Forelimb muscle (tissue), 1 donor: ENCODE measurements around the gene RAB36. TPM values are rescaled to one million over a fixed set of nuclear protein-coding genes. Genes with fewer than 3 reads are reported as not detected.
A peak's percentile ranks its signal among the peaks of the same experiment; 100 is the strongest.

ENCODE experiments used
- DNase-seq: peaks from one replicate; pipeline ENCODE4 v3.0.0-alpha.2; 2013; ENCODE audit warnings: low read depth
- polyA plus RNA-seq: library from polyadenylated mRNA; unstranded; fragments of 120-200 nt; gene quantifications from one replicate; pipeline ENCODE4 v1.2.1, GENCODE V29; 2013; ENCODE audit not compliant: insufficient read length

RAB36 gene, protein sequence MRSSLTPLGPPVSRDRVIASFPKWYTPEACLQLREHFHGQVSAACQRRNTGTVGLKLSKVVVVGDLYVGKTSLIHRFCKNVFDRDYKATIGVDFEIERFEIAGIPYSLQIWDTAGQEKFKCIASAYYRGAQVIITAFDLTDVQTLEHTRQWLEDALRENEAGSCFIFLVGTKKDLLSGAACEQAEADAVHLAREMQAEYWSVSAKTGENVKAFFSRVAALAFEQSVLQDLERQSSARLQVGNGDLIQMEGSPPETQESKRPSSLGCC
- polyA plus RNA-seq, result 0.80 TPM

DNA sequence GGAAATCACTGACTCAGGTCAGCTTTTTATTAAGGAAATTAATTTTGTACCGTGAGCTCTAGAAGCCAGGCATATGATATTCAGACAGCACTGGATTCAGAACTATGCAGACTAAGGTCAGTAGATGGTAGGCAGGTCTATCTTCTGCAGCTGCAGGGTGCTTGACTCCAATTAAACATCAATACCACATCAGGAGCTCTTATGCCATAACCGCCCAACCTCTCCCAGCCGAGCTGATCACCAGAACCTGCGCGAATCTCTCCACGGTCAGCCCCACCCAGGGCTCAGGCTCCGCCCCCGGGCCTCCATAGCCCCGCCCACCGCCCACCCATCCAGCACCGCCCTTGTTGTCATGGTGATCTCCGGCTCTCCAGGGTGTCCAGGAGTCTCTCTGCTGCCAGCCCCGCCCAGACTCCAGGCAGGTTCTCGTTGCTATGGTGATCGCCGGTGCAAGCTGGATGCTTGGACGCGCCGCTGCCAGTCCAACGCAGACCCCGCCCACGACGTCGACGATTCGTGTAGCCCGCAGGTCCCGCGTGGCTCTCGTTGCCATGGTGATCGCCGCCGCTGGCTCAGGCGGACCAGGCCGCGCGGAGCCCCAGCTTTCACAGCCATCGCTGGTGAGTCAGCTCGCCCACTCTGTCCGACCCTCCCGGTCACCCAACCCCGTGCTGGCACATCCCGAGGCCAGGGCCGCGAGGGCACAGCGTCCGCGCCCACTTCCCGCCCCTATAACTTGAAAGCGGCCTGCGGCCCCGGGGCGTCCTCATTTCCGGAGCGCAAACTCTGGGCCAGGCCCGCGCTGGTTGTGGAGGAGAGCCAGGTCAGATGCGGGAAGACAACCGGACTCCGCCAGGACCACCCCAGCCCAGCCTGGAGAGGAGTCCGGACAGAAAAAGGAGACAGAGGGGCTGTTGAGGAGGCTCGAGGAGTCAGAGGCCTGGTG, at the start of gene RAB36:
RAB36 (plus strand) TSS at position 546 of the 946 bp plus-strand sequence. CDS start 1,140 bp downstream, outside the sequence.
- DNase-seq, result peak; percentile 67

DNA sequence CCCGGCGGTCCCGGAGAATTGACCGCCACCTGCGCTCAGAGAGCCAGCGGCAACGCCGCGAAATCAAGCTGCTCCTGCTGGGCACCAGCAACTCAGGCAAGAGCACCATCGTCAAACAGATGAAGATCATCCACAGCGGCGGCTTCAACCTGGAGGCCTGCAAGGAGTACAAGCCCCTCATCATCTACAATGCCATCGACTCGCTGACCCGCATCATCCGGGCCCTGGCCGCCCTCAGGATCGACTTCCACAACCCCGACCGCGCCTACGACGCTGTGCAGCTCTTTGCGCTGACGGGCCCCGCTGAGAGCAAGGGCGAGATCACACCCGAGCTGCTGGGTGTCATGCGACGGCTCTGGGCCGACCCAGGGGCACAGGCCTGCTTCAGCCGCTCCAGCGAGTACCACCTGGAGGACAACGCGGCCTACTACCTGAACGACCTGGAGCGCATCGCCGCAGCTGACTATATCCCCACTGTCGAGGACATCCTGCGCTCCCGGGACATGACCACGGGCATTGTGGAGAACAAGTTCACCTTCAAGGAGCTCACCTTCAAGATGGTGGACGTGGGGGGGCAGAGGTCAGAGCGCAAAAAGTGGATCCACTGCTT, 49.4 kb upstream of the RAB36 start:
- DNase-seq, result no peak

DNA sequence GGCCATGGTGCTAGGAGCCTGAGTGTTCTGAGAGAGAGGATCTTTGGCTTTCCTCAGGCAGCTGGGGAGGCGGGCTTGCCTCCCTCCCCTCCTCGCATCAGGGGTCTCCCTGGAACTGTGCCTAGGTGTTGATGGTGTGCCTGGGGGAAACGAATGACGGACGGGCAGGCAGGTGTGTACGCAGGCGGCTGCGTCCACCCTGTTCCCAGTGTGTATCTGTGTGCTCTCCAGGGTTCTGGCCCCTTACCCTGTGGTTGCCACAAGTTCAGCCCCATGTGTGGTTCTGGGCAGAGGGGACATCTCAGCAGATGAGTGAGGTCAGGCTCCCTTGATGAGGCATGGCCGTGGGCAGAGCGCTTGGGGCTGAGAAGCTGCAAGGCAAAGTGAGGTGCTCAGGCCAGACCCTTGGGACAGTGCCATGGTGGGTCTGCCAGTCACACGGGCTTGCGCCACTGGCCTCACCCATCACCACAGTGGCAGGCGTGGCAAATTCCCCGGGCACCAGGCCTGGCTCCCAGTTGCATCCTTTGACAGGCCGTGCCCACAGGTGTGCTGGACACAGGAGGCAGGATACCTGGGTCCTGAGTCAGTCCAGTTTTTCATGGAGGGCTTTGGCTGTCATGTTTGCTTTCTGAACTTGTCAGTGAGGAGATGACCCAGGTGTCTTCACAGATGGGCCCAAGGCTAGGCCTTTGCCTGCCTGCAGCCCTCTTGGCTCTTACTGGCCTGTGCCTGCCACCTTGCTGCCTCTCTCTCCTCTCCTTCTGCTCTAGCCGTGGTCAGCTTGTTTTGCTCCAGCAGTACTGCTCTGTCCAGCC, 47.7 kb upstream of the RAB36 start:
- no peak for DNase-seq

DNA sequence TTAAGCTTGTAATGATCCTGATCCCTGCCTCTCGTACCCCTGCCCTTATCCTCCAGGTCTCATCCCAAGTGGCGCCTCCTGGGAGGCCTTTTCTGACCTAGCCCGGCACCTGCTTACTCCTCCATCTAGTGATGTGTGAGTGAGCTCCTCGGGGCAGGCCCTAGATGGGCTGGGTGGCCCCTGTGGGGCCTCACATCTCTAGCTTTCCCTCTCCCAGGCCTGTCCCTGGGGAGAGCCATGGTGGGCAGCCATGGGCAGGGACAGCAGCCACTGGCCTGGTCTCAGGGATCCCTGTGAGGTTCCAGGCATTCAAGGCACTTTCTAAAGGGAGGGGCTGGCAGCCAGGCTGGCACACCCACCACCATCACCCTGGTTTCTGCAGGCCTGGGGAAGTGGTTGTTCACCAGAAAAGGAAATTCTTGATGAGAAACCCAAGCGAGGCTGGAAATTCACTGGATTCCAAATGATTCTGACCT, 47.0 kb upstream of the RAB36 start:
- no peak for DNase-seq

DNA sequence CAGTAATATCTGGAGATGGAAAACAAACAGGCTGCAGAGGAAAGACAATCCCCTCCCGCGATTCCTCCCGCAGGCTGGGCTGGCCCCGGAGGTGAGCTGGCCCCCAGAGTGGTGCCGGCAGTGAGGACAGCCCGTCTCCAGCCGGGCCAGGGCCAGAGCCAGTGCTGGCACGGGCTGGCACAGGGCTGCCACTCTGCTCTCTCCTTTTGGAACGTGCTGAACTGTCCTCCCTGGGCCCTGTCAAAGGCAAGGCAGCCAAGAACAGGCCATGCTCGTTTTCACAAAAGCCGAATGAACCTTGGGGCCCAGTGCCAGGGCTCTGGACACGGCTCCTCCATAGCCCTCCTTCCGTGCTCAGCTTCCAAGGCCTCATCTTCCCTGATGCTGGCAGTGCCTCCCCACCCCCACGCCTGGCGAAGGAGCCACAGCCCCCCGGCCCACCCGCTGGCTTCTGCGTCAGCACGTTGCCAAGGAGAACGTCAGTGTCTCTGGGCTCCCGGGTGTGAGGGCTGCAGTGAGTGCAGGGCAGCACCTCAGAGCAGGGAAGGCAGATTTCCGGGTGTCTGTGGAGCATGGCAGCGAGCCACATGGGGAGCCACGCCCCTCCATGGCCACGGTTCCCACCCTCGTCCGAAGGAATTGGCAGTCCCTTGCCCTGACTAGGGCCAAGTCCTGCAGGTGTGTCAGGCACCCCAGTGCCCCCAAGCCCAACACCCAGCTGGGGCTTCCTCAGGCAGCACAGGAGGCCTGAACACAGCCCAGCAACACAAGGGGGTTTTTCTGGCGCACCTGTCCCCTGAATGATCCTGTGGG, 46.4 kb upstream of the RAB36 start:
- DNase-seq, result no peak

DNA sequence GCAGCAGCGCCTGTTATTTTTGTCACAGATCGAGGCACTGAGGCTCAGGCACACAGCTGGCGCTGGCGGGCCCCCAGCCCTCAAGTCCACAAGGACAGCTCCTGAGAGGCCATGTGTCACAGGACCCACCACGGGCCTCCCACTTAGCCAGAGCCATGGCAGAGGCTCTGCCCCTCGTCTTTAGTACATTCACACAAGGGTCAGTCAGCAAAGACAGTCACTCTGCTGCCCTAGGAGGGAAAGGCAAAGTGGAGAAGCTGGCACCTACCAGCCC, 45.8 kb upstream of the RAB36 start:
- no peak for DNase-seq

DNA sequence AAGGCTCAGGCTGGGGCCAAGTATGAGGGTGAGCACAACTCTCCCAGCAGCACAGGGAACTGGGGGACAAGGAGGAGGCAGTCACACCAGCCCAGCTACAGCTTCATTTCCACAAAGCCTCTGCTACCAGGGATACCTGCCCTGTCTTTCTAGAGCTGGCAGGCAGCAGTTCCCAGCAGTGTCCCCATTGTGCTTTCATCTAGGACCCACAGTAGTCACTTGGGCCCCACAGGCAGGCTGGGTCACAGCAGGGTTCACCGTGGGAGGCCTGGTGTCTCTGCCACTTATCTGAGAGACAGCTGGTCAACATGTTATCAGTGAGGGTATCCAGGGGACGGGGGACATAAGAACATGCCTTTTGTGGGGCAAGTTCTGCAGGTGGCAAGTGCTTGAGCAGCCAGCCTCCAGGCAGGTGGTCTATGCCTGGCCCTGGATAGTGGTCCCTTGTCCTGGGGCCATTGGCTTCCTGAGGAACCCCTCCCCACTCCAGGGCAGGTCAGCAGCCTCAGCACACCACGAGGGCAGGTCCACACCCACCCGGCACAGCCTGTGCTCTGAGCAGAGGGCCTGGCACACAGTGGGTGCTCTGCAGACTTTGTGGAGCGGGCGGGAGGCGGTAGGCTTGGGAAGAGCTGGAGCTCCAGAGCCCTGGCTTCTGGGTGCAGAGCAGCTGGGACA, 45.0 kb upstream of the RAB36 start:
- no peak for DNase-seq

DNA sequence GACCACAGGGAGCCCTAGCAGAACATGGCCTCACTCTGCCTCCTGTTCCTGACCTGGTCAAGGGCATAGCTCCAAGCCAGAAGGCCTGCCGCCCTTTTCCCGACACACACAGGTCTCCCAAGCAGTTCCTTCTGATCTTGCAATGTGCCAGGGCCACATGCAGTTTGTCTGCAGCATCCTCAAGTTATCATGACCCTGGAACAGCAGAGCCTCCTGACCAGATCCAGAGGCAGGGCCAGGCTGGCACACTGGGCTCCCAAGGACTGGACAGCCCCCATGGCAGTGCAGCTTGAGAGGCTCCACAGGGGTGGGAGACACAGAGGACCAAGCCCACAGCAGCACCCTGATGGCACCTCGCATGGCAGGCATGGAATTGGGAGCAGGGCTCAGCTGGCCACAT, 43.8 kb upstream of the RAB36 start:
- no peak for DNase-seq

DNA sequence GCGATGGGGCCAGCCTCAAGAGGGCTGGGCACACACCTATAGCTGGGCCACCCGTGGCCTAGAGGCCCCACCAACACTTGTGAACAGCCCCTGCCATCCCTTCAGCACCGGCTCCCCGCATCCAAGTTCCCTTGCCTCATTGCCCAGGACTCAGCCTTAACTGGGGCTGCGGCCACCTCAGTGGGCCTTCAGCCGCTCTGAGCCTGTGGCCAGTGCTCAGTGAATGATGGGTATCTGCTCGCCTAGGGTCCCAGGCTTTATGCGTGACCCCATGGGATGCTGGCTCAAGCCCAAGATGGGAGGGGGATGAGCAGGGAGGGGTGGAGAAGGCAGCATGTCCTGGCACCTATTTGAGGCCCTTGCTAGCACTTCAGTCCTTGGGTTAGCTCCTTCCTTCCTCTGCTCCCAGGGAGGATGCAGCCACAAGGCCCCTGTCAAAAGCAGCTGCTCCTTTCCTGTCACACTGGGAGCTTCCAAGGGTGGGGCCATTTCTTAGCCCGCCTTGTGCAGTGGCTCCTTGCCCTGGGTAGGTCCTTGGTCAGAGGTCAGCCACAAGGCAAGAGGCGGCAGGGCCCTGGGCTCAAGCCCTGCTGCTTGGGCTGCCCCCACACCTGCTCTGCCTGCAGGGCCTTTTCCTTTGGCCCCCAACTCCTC, 43.1 kb upstream of the RAB36 start:
- no peak for DNase-seq

DNA sequence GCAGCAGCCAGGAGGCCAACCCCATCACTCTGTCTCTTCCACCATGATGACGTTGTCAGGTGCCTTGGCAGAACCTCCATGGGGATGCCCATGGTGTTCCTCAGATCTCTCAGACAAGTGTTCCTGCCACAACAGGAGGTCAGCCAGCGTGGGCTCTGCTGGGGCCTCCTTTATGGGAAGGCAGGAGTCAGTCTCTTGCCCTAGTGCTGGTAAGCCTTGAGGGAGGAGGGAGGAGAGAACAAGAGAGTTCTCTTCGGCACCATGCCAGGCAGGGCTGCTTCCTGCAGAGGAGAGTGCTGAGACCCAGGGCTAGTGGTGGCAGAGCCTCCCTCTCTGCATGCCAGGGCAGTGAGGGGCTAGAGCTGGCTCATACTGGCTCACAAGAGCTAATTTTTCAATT, 42.5 kb upstream of the RAB36 start:
- DNase-seq, result no peak

DNA sequence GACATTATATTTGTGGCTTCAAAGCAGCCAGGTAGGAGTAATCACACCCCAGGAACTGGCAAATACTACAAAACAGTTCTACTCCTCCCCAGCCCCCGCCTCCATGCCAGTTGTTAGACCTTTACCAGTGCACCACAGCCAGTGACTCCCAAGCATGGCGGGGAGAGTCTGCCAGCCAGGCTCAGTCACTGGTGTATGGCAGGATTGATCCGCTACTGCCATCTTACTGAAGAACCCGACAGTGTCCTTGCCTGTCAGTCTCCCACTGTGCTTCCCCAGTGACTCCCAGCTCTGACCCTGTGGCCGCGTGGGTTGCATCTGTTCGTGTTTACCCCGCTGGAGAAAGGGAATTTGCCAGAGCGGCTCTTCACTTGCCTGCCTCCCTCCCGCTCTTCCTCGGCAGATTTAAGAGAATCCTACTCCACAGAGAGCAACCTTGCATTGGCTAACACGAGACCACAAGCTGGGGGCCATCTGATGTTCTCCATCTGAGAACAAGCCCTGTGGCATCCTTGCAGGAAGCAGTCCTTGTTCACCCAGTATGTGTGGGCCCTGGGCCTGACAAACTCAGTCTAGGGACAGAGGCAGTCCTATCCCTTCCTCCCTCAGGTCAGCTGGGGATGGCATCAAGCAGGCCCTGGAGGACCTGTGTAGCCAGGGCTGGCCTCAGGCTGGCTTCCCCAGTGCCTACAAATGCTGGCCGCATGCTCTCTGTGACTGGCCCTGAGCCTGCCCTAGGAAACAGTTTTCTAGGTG, 41.9 kb upstream of the RAB36 start:
- DNase-seq, result no peak

DNA sequence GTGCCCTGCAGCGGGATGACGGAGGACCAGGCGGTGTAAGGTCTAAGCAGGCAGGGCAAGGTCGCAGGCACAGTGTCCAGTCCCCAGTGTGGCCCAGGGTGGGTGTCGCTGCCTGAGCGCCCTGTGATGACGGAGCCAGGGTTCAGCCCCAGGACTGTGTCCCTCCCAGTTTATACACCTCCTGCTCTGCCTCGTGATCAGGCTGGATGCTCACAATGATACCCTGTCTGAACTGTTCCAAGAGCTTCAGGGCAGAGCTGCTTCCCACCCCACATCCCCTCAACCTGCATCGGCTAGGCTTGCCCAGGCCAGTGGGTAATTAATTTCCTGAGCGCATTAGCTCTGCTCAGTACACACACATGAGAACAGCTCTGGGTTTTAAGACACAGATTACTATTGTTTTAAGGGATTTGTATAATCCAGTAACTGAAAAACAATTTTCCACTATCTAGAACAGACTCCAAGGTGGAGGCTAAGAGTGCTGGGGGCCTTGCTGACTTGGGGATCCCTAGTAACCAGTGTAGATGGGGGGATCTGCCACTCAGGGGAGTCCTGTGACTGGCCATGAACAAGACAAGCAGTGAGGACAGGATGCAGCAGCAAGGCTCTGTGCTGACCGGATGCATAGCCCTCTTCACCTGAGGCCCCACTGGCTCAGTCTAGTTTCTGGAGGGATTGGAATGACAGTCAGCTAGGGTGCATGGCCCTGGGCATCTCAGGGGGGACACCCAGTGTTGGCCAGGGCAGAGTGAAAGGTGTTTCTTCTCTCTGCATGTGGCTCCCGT, 40.9 kb upstream of the RAB36 start:
- no peak for DNase-seq

DNA sequence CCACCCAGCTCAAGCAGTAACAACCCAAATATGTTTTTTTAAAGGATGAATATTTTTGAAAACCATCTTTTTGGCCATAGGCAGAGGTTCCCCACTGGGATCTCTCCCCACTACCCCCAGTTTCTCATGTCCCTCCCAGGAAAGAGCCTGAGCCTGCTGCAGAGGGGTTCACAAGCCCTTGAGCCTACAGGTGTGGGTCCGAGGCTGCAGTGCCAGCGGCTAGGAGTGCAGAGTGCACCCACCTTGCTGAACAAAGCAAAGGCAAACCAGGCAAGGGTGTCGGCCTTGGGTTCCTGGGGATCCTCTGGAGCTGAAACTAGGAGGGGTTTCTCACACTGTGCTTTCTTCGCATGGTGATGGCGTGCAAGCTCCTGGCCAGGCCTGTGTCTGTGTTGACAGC, 40.0 kb upstream of the RAB36 start:
- no peak for DNase-seq

DNA sequence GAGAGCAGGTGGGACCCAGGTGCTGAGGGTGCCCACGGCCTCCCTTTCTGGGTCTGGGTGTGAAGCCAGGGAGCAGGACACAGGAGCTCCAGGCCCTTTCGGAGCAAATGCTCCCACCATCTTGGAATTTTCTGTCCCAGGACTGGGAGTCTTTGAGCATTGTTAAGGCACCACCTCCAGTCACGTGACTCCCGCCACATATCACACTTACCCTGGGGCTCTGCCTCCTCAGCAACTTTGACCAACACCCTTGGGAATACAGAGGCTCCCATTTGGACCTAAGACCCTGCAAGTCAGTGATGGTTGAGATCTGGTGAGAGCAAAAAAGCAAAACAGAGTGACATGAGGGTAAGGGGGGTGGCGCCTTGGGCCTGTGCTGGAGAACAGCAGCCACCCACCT, 39.4 kb upstream of the RAB36 start:
- DNase-seq, result no peak

DNA sequence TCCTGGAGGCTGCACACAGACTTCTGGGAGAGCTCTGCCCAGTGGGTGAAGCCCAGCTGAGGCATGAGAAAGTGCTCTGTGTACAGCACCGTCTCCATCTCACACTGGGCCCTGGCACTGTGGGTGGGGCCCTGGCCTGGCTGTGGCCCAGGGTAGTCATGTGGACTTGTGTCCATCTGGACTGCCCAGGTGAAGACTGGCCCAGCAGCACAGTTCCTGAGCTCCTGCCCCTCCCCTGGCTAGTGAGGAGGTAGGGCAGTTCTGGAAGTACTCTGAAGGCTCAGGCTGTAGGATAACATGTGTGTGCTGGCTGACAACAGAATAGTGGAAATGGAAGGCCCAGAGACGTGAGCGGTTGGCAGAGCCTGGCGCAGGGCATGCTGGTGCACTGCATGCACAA, 38.9 kb upstream of the RAB36 start:
- DNase-seq, result no peak

DNA sequence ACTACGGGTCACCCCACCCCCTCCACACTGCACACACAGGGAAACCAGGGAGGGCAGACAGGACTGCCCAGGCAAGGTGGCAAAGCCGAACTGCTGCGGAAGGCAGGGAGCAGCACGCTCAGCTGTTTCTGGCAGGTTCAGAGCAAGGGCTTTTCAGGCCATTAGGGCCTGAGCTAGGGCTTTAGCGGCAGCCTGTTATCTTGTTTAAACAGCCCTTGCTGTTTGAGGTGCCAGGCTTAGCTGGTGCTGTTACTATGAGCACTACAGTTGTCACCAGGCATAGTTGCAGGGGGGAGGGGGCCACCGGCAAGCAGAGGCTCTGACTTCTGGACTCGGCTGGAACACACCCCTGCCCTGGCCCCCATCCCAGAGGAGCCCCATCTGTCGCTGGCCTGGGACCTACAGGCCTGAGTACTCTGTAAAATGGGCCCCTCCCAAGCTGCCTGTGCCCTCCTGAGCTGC, 38.3 kb upstream of the RAB36 start:
- no peak for DNase-seq

DNA sequence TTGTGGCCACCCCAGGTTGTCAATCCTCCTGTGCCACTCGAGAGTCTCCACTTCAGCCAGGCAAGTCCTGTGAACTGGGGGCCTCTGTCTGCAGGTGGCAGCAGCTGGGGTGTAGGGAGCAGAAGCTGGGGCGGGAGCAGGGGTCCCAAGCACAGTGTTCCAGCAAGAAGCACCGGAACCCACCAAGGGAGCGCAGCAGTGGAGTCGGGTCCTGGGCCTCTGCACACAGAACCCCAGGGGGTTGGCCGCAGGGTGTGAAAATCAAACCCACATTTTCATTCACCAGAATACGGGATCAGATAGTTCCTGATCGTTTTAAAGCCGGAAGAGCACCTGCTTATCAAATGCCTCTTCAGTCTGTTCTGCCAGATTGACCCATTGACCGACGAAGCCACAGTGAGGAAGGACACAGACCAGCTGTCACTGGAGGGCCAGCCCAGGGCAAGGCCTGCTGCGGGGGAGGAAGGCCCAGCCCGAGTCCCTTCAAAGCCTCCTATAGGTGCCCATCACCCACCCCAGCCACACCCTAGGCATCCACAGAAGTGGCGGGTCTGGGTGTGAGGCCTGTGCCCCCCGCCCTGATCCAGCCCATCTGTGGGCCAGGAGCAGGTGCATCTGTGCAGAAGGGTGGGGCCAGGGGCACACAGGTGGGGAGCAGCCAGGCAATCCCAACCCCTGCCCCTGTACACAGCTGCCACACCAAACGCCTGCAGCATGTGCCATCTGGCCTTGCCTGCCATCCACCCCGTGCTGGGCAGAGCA, 37.6 kb upstream of the RAB36 start:
- DNase-seq, result no peak
